Subcutaneous preadipocyte (primary cell): ENCODE data around the gene CRYBA1. TPM values are rescaled to one million over a fixed set of nuclear protein-coding genes. Genes with fewer than 3 reads are reported as not detected.

Experiments used
- total RNA-seq: library from RNA; depleted of rRNA; stranded (reverse); fragments of >200 nt; gene quantifications from 2 replicates; pipeline ENCODE4 v1.2.3, GENCODE V29; 2012

CRYBA1 gene
- total RNA-seq, result not detected in 2 replicates

GRCh38 chr17:29246628-29247027, at the start of gene CRYBA1:
Gene CRYBA1, plus strand, starts transcription at chr17:29246859. Its CDS starts 5 bp downstream, at chr17:29246864.

GRCh38 chr17:29293890-29294579, 47.4 kb downstream of the CRYBA1 start, which contains the start of gene NUFIP2:
Gene NUFIP2, minus strand, starts transcription at chr17:29294148. Its CDS starts 89 bp downstream, at chr17:29294059.

Other genes with a start within 250 kb of the CRYBA1 start
- gene SEZ6, start 240.8 kb upstream of the CRYBA1 start, total RNA-seq, result not detected in 2 replicates
- 1.4 and 1.5 TPM in 2 replicates for gene PIPOX, start 203.7 kb upstream of the CRYBA1 start, total RNA-seq
- gene MYO18A, start 66.5 kb upstream of the CRYBA1 start, total RNA-seq, result 35.3 and 36.8 TPM in 2 replicates
- gene NUFIP2, start 47.3 kb downstream of the CRYBA1 start, total RNA-seq, result 41.1 and 42.6 TPM in 2 replicates
- 37.5 and 53.8 TPM in 2 replicates for gene TAOK1, start 143.5 kb downstream of the CRYBA1 start, total RNA-seq